Right forelimb (tissue), 1 donor: ENCODE results near the gene GHR.
"Not testable (repeated sequence)": the region's sequence is repeated elsewhere in the genome, so short reads cannot be mapped to it uniquely, and the experiment has no call there.

ENCODE experiments used
- DNase-seq: peaks from one replicate; pipeline ENCODE4 v3.0.0-alpha.2; 2018

GHR gene

DNA sequence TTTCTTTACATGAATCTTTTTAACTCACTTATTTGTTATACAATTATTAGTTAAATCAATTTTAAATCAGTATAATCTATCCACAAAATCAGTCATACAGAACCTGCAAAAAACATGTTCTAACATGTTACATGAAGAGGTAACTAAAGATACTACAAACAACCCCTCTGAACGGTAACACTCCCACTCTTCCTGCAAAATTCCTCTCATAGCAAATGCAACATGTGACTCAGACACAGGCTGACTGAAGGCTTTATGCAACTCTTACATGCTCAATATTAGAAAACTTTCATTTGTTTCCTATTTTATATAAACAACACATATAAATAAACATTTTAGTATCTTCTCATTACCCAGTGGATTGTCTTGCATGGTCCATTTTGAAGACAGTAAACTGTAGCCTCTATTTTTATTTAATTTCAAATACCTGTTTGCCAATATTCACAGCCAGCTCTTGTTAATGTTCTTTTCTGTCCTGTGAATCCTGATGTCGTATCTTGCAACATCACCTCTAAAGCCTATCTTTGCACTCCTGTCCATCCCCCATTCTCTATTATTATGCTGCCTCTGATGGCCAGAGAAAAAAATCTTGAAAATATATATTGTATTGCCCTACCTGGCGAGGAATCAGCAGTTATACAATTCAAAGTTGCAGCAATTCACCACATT lies 232.9 kb downstream of the GHR start:
- no peak for DNase-seq

DNA sequence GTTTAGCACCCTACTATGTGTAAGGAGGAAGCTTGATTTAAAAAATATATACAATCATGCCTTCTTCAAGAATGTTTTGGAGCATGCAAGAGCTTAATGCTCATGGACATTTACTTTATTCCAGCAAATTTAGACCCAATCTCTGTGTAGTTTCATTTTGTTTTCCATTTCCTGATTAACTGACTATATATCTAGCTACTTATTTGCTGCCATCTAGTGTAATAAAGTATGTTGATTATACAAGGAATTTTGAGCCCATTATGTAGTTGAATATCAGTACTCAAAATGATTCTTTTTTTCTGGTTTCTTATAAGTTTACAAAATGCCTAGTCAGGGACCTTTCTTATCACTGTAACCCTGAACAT lies 233.4 kb downstream of the GHR start:
- no peak for DNase-seq

DNA sequence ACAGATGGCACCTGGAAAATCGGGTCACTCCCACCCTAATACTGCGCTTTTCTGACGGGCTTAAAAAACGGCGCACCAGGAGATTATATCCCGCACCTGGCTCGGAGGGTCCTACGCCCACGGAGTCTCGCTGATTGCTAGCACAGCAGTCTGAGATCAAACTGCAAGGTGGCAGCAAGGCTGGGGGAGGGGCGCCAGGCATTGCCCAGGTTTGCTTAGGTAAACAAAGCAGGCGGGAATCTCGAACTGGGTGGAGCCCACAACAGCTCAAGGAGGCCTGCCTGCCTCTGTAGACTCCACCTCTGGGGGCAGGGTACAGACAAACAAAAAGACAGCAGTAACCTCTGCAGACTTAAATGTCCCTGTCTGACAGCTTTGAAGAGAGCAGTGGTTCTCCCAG lies 236.6 kb downstream of the GHR start:
- not testable (repeated sequence) for DNase-seq

DNA sequence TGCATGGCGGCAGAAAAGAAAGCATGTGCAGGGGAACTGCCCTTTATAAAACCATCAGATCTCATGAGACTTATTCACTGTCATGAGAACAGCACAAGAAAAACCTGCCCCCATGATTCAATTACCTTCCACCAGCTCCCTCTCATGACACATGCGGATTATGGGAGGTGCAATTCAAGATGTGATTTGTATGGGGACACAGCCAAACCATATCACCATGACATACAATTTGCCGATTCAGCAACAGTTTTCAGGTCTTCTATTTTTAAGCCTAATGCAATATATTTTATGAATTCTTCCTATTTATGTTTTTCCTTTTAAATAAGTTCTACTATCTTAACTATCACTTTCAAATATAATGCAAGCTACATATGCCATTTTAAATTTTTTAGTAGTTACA lies 242.6 kb downstream of the GHR start:
- DNase-seq: no peak

DNA sequence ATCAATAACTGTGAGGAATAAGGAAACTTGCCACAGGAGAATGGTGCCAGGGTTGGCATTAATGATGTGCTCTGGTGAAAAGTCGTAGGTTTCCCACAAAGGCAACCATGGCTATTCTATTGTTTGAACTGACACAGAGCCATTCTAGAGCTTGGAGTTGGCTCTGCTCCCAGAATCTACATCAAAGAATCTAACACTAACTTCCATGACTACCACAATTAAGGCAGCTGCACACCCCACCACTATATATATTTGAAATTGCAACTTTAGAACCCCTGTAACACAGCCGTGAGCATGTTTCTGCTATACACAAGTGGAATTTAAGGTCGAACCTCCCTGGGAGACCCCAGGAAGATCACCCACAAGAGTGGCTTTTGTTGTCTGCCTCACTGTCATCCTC lies 243.6 kb downstream of the GHR start:
- no peak for DNase-seq

DNA sequence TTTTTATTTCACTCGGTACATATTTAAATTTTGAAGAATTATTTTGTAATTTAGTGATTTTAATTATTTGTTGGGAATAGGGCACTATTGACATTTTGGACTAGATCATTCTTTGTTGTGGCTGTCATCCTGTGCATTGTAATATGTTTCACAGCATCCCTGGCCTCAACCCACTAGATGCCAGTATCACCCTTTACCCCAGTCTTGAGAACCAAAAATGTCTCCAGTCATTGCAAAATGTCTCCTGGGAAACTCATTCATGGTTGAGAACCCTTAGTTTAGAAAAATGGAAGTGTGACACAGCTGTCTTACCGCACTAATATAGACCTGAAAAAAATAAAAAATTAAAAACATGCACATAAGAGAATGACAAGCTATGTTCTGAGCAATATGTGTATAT lies 245.0 kb downstream of the GHR start:
- no peak for DNase-seq

DNA sequence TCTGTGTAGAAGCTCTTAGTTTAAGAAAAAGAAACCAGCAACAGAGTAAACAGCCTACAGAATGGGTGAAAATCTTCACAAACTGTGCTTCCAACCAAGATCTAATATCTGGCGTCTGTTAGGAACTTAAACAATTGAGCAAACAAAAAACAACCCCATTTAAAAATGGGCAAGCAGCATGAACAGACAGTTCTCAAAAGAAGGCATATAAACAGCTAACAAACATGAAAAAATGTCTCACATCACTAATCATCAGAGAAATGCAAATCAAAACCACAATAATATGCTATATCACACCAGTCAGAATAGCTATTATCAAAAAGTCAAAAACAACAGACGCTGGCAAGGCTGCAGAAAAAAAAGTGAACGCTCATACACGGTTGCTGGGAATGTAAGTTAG lies 249.7 kb downstream of the GHR start:
- no peak for DNase-seq

DNA sequence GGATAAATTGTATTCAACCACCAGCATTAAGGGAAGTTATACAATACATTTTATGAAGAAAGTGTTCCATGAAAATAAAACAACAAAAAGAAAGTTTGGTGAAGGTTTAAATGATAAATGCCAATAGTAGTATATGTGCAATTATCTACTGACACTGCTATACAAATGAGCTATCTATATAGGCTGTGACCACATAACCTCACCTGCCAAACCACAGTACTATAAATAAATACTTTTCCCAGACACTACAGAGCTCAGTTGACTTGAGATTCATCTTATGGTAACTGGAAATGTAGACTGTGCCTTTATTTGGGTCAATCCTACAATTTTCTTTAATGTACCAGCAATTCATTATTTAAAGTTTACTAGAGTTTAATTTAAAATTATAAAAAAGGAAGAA lies 252.4 kb downstream of the GHR start:
- DNase-seq: no peak

DNA sequence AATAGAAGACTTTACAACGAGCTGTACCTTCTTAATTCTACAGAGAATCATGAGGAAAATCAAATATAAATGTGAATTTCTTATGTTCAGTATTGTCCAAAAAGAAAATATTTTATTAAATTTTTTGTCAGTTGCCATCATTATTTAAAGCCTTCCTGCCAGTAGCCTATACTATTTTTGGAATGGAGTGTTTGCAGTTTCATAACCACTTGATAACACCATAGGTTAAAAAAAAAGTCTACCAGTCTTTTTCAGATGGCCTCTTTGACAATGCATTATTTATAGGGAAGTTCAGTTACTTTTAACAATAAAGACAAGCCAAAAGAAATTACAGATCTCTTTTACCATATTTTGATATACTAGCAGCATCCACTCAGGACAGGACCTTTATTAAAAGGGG lies 253.1 kb downstream of the GHR start:
- no peak for DNase-seq

DNA sequence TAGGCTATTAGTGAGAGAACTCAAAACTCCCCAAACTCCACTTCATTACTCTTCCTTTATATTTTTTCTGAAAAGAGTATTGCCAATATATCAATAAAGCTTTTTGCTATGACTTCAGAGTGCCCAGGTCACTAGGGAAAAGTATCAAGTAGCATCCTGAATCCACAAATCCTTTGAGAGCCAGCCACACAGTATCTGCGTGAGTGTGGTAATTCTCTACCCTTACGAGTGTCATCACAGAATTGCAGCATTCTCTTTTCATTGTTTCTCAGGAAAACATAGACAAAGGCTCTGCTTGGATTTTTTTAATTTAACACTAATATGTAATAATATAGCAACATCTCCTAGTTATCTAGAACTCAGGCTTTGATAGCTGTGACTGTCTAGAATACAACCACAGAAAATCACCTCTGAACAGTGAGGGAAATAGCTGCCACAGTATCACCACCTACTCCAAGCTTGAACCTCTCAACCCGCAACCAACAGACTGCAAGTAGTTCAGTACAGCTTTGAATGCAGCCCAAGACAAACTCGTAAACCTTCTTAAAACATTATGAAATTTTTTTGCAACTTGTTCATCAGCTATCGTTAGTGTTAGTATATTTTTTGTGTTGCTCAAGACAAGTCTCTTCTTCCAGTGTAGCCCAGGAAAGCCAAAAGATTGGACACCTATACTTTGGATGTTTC lies 254.1 kb downstream of the GHR start:
- no peak for DNase-seq

DNA sequence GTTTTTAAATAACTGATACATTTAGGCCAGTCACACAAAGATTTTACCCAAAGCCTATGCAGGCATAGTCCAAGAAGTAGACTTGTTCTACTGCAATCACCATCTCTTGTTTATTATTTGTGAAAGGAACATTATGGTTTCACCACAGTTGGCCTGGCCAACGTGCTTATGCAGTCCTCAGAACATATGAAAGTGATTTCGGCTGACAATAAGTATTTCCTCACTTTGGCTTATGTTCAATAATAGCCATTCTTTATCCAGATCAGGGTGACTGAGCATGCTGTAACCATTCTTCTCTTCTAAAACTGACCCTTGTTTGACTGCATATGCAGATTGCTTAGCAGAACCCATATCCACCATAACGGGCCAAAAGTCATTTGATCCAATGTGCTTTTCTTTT lies 256.8 kb downstream of the GHR start:
- DNase-seq: no peak

DNA sequence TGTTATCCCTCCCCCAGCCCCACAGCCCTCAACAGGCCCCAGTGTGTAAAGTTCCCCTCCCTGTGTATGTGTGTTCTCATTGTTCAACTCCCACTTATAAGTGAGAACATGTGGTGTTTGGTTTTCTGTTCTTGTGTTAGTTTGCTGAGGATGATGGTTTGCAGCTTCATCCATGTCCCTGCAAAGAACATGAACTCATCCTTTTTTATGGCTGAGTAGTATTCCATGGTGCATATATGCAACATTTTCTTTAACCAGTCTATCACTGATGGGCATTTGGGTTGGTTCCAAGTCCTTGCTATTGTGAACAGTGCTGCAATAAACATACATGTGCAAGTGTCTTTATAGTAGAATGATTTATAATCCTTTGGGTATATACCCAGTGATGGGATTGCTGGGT lies 261.8 kb downstream of the GHR start:
- DNase-seq: not testable (repeated sequence)

DNA sequence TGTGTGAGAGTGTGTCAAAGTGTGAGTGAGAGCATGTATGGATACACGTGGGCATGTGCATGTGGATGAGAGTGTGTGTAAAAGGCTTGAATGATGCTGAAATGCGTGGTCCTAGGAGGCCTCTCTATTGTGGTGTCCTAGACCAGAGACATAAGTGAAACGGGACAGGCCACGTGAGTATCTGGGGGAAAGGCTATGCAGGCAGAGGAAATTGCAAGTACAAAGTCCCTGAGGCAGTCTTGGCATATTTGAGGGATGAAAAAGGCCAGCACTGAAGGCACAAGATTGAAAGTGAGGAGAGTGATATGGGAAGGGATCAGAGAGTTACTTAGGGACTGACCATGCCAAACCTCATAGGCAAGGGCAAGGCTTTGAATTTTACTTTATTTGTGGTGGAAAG lies 266.2 kb downstream of the GHR start:
- no peak for DNase-seq

DNA sequence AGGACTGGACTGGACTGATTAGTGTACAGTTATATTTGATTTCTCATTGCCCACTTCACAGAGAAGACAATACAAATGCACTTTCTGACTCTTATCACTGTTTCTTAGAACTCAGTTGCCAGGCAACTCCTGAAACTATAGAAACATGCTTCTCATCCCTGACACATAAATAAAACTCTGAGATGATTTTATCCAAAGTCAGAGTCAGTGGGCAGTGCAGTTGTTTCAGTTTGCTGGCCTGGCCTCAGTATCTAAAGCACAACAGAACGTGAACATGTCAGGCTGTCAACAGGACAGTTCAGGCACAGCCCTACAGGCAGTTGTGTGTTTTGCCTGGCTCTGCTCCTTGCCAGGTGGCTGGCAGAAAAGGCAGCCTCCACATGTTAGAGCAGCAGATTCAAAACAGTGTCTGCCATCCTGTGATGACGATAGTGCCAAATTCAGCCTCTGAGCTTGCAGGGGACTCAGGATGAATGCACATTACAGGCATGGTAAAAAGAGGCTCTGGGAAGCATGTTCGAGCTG lies 268.2 kb downstream of the GHR start:
- no peak for DNase-seq

DNA sequence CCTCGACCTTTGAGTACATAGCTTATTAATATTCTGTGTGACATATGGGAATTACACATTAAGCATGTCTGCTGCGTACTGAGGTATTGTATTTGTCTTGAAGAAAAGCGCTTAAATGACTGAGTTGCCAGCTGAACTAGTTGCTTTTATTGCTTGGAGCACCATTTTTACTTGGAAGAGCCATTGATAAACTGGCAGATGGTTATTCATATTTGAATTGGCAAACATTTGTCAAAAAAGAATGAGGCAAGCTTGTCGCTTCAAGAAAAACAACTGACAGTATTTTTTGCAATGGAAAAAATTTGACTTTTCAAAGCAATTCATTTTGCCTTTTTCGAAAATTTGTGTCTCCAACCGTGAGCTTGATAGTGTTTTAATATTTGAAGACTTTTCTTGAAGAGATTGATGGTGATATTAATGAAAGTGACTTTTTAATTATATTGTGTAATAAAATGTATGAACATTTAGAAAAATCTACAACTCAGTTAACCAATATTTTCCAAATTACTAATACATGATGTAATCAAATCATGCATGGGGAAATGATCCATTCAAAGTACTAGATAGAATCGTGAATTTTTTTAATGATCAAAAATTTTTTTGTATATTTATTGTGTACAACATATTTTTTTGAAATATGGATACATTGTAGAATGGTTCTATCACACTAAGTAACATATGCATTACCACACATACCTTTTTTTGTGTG lies 278.3 kb downstream of the GHR start:
- DNase-seq: no peak

DNA sequence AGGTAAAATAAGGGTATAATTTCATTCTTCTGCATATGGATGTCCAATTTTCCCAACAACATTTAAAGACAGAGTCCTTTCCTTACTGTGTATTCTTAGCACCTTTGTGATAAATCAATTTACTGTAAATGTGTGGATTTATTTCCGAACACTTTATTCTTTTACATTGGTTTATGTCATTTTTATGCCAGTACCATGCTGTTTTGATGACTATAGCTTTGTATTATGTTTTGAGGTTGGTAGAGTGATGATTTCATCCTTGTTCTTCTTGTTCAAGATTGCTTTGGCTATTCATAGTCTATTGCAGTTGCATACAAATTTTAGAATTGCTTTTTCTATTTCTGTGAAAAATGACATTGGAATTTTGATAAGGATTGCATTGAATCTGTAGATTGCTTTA lies 280.0 kb downstream of the GHR start:
- DNase-seq: no peak

DNA sequence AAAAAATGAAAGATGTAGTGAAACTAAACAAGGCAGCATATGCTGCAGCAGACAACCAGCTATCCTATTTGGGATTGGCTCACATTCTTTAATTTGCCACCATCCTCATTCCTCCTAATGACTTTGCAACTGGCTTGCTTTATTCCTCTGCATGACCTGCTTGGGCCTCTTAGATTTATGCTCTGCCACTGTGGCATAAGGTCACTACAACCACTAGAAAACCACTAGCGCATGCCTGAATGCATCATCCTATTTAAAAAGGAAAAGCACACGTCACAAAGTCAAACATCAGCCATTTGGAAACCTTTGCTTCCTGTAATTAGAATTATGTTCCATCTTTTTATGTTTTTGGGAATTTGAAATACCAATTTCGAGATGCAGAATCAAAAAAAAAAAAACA lies 292.5 kb downstream of the GHR start:
- DNase-seq: no peak

DNA sequence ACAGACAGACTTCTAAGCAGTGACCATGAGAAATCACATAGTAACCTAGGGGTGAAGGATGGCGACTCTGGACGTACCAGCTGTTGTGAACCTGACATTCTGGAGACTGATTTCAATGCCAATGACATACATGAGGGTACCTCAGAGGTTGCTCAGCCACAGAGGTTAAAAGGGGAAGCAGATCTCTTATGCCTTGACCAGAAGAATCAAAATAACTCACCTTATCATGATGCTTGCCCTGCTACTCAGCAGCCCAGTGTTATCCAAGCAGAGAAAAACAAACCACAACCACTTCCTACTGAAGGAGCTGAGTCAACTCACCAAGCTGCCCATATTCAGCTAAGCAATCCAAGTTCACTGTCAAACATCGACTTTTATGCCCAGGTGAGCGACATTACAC lies 295.4 kb downstream of the GHR start:
- DNase-seq: no peak

DNA sequence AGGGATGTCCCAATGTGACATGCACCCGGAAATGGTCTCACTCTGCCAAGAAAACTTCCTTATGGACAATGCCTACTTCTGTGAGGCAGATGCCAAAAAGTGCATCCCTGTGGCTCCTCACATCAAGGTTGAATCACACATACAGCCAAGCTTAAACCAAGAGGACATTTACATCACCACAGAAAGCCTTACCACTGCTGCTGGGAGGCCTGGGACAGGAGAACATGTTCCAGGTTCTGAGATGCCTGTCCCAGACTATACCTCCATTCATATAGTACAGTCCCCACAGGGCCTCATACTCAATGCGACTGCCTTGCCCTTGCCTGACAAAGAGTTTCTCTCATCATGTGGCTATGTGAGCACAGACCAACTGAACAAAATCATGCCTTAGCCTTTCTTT lies 295.8 kb downstream of the GHR start:
- DNase-seq: no peak

DNA sequence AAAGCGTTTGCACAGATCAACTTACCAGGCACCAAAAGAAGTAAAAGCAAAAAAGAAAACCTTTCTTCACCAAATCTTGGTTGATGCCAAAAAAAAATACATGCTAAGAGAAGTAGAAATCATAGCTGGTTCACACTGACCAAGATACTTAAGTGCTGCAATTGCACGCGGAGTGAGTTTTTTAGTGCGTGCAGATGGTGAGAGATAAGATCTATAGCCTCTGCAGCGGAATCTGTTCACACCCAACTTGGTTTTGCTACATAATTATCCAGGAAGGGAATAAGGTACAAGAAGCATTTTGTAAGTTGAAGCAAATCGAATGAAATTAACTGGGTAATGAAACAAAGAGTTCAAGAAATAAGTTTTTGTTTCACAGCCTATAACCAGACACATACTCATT lies 297.0 kb downstream of the GHR start:
- DNase-seq: no peak

DNA sequence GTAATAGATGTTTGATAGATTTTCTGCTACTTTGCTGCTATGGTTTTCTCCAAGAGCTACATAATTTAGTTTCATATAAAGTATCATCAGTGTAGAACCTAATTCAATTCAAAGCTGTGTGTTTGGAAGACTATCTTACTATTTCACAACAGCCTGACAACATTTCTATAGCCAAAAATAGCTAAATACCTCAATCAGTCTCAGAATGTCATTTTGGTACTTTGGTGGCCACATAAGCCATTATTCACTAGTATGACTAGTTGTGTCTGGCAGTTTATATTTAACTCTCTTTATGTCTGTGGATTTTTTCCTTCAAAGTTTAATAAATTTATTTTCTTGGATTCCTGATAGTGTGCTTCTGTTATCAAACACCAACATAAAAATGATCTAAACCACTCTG lies 298.2 kb downstream of the GHR start:
- DNase-seq: no peak

DNA sequence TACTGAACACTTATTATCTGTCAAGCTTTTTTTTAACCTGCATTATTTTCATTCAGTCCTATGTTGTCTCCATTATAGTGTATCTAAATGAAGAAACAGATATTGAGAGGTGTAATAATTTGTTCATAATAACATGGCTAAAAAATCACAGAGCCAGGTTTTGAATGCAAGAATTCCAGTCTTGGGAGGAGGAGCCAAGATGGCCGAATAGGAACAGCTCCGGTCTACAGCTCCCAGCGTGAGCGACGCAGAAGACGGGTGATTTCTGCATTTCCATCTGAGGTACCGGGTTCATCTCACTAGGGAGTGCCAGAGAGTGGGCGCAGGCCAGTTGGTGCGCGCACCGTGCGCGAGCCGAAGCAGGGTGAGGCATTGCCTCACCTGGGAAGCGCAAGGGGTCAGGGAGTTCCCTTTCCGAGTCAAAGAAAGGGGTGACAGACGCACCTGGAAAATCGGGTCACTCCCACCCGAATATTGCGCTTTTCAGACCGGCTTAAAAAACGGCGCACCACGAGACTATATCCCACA lies 311.4 kb downstream of the GHR start:
- not testable (repeated sequence) for DNase-seq

DNA sequence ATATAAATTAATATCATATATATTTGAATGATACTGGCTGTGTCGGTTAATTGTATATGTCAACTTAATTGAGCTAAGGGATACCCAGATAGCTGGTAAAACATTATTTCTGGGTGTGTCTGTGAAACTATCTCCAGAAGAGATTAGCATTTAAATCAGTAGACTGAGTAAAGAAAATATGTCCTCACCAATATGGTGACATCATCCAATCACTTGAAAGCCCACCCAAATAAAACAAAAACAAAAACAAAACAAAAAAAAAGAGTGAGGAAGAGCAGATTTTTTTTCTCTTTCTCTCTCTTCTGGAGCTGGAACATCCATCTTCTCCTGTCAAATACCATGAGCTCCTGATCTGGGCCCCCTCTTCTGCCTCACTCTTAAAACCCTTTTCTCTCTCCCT lies 317.7 kb downstream of the GHR start:
- DNase-seq: no peak

DNA sequence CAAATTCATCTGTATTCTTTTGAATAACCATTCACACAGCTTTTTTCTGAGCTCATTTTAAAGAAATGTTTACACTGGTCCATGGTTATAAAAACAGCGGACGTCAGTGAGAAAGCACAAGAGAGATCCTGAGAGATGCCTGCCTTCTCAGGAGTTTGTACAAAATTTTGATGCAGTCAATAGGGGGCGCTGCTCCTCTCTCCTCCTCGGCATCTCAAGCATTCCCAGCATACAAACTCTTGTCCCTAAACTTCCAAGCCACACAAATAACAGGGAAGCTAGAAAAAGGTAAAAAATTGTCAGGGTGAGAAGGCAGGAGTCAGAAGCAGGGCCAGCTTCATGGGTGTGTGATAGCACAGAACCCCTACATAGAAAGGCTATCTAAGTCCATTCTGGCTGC lies 322.2 kb downstream of the GHR start:
- DNase-seq: no peak
